GM12892 (cell line): ENCODE measurements around the gene TPST1.
A peak's percentile ranks its signal among the peaks of the same experiment; 100 is the strongest.

Experiments
- DNase-seq: peaks from one replicate; pipeline ENCODE4 v3.0.0; 2011; ENCODE audit not compliant: insufficient read length
- FAIRE-seq: peaks from 2 replicates; lab custom pipeline; 2011; peaks lifted over from hg19 to GRCh38; lab: Jason Lieb, UNC
- POLR2A ChIP-seq: IDR thresholded peaks from 2 replicates; pipeline ENCODE4 v1.6.1; 2011; ENCODE audit warnings: low read depth, low read length, control low read depth
- POLR2AphosphoS5 ChIP-seq: IDR thresholded peaks from 2 replicates; pipeline ENCODE4 v1.6.1; 2011; ENCODE audit warnings: low read depth, low read length, control low read depth
- TAF1 ChIP-seq: IDR thresholded peaks from 2 replicates; pipeline ENCODE4 v1.6.1; 2011; ENCODE audit warnings: low read depth, mild to moderate bottlenecking, control low read depth, low read length, borderline replicate concordance

The TPST1 gene

GRCh38 chr7:66326501-66327215 lies 121.5 kb downstream of the TPST1 start:
- TF ChIP-seq TAF1 = no peak
- no peak for TF ChIP-seq POLR2A
- TF ChIP-seq POLR2AphosphoS5 = no peak
- no peak for FAIRE-seq
- no peak for DNase-seq

DNA sequence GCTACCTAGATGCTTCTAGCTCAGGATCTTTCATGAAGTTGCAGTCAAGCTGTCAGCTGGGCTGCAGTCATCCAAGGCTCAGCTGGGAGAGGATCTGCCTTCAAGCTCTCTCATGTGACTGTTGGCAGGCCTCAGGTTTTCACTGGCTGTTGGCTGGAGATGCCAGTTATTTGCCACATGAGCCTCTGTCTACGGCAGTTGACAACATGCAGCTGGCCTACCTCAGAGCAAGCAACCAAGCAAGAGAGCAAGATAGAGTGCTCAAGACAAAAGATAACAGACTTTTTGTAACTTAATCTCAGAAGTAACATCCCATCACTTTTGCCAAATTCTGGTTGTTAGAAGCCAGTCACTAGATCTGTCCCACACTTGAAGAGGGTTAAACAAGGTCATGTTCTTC lies 125.8 kb downstream of the TPST1 start:
- FAIRE-seq (no peak), DNase-seq (no peak)
- TF ChIP-seq POLR2A = no peak
- no peak for TF ChIP-seq TAF1
- TF ChIP-seq POLR2AphosphoS5 = no peak

DNA sequence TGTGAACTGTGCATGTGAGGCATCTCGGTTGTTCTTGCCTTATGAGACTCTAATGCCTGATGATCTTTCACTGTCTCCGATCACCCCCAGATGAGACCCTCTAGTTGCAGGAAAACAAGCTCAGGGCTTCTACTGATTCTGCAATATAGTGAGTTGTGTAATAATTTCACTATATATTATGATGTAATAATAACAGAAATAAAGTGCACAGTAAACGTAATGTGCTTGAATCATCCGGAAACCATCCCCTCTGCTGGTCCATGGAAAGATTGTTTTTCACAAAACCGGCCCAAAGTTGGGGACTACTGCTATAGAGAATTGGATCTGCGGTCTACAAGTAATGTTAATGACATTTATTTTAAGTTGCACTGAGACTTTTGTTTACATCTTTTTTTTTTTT lies 126.7 kb downstream of the TPST1 start:
- no peak for DNase-seq
- no peak for FAIRE-seq
- TF ChIP-seq TAF1 (no peak), POLR2AphosphoS5 (no peak), POLR2A (no peak)

DNA sequence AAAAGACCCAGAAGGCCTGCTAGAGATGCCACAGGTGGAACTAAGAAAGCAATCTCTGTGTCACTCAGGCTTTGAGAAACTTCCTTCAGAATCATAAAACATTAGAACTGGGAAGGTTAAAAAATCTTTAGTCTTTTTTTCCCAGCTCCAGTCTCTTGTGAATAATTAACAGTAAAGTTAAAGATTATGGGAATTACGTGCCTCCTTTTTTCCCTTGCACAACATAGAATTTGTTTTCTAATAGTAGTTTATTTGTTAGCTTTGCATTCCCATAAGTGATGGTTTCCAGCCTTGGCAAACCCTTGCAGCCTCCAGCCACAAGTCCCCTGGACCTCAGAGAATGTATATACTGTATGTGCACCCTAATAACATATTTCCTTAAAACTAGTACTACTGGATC lies 128.3 kb downstream of the TPST1 start:
- DNase-seq (no peak), FAIRE-seq (no peak)

GRCh38 chr7:66335318-66335717 lies 130.2 kb downstream of the TPST1 start:
- FAIRE-seq = no peak
- TF ChIP-seq TAF1 (no peak), POLR2AphosphoS5 (no peak), POLR2A (no peak)
- DNase-seq = no peak

More for the DNA sequence above, 128.3 kb downstream of the TPST1 start:
- TF ChIP-seq POLR2A (no peak), TAF1 (no peak), POLR2AphosphoS5 (no peak)

- FAIRE-seq = no peak
- DNase-seq = no peak
- TF ChIP-seq POLR2A = no peak
- no peak for TF ChIP-seq POLR2AphosphoS5
- TF ChIP-seq TAF1 = no peak
Measured at GRCh38 chr7:66336760-66337159, 131.6 kb downstream of the TPST1 start.

GRCh38 chr7:66339141-66339540 lies 134.0 kb downstream of the TPST1 start:
- TF ChIP-seq POLR2A = no peak
- TF ChIP-seq POLR2AphosphoS5 = no peak
- TF ChIP-seq TAF1 = no peak

GRCh38 chr7:66344166-66344565 lies 139.0 kb downstream of the TPST1 start:
- FAIRE-seq = no peak
- DNase-seq = no peak
- TF ChIP-seq POLR2AphosphoS5 (no peak), TAF1 (no peak), POLR2A (no peak)

More at GRCh38 chr7:66339141-66339540, 134.0 kb downstream of the TPST1 start:
- DNase-seq (no peak), FAIRE-seq (no peak)

DNA sequence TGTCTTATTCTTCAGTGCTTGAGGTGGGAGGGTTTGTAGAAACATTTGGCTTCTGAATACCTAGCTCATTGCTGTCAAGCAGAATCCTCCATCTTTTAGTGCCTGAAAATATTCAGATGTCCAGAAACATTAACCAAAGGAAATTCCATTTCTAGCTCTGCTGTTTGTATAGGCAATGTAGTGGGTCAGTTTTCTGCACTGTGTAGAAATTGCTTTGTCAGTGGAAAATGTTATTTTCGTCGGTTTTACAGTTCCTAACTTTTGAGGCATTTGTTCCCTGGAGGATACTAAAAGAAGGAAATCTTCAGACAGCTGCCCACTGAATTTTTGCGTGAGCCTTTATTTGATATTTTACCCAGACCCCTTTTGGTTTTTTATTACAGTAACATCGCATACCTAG lies 143.4 kb downstream of the TPST1 start:
- FAIRE-seq (no peak), DNase-seq (no peak)
- TF ChIP-seq POLR2A (no peak), TAF1 (no peak), POLR2AphosphoS5 (no peak)

GRCh38 chr7:66348959-66349358 lies 143.8 kb downstream of the TPST1 start:
- DNase-seq (no peak), FAIRE-seq (no peak)
- TF ChIP-seq POLR2A (no peak), TAF1 (no peak), POLR2AphosphoS5 (no peak)

GRCh38 chr7:66352071-66352470 lies 146.9 kb downstream of the TPST1 start:
- DNase-seq (no peak), FAIRE-seq (peak; percentile 51)
- TF ChIP-seq POLR2A (no peak), POLR2AphosphoS5 (no peak), TAF1 (no peak)

DNA sequence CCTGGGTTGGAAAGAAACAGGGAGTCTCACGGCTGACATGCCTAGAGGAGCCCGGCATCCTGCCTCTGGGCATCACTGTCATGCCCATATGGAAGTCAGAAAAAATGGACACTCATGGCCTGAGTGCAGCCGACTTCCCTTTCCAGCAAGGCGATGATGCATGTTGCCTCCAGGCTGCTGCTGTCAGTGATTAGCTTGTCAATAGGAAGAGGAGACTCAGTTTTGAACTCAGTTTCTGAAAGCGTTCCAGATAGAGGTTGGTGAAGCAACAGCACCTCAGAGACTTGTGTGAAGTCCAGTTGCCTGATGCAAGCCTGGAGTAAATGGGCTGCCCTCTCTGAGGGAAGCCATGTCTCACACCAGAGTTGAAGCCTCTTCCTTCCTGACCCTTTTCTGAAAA lies 148.4 kb downstream of the TPST1 start:
- TF ChIP-seq POLR2A (no peak), TAF1 (no peak), POLR2AphosphoS5 (no peak)
- DNase-seq (no peak), FAIRE-seq (no peak)
